Measurements from ENCODE around the gene SLC6A13.

SLC6A13 gene

DNA sequence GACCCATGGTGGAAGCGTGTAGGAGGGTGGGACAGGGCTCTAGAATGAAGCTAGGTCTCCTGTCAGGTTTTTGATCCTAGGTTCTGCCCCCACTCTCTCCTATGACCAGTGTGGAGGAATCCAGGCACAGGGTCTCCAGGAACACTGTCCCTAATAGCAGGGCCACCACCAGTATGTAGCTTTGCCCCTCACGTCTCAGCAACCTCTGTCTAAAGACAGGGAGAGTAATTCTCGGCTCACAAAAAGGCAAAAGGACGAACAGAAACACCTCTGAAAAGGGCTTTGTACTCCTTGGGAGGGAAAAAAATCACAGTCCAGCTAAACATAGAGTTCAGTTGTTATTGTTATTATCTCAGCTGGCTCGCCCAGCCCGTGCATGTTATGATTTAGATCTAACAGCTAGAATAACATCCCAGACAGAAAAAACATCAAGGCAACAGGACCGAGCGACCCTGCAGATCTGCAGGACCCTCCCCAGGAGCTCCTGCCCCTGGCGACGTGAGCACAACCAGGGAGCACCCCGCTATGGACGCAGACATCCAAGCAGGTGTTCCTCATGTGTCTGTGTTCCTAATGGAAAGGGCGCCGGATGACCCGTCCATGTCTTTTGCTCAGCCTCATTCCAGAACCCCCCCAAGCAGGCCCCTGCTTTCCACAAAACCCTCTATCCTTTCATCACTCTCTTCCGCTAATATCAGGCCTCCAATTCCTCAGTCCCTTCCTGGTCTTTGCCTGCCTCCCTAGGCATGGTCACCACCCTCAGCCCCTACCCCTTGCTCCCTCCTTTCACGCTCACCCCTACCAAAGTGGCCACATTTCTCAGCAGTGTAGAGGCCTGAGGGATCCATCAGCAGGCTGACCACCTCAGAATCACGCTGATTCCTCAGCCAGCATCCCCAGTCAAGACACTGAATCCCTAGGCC lies 34.5 kb downstream of the SLC6A13 start:
- no peak for DNase-seq (ENCODE audit: low read depth)
- no peak for TF ChIP-seq POLR2A (IDR thresholded peaks at IDR 0.05; ENCODE audit: extremely low read depth, insufficient read length)
- TF ChIP-seq, protein P1, sequence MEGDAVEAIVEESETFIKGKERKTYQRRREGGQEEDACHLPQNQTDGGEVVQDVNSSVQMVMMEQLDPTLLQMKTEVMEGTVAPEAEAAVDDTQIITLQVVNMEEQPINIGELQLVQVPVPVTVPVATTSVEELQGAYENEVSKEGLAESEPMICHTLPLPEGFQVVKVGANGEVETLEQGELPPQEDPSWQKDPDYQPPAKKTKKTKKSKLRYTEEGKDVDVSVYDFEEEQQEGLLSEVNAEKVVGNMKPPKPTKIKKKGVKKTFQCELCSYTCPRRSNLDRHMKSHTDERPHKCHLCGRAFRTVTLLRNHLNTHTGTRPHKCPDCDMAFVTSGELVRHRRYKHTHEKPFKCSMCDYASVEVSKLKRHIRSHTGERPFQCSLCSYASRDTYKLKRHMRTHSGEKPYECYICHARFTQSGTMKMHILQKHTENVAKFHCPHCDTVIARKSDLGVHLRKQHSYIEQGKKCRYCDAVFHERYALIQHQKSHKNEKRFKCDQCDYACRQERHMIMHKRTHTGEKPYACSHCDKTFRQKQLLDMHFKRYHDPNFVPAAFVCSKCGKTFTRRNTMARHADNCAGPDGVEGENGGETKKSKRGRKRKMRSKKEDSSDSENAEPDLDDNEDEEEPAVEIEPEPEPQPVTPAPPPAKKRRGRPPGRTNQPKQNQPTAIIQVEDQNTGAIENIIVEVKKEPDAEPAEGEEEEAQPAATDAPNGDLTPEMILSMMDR (IDR thresholded peaks at IDR 0.05; ENCODE audit: low read depth, low read length): no peak
- TF ChIP-seq, protein P2, sequence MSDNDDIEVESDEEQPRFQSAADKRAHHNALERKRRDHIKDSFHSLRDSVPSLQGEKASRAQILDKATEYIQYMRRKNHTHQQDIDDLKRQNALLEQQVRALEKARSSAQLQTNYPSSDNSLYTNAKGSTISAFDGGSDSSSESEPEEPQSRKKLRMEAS (IDR thresholded peaks at IDR 0.05; ENCODE audit: low read depth, low read length): no peak
- TF ChIP-seq MYC (IDR thresholded peaks at IDR 0.05; ENCODE audit: low read depth, low read length): no peak
- no peak overlapping the region for H3K4me3 ChIP-seq (ENCODE audit: low read depth, low read length)

DNA sequence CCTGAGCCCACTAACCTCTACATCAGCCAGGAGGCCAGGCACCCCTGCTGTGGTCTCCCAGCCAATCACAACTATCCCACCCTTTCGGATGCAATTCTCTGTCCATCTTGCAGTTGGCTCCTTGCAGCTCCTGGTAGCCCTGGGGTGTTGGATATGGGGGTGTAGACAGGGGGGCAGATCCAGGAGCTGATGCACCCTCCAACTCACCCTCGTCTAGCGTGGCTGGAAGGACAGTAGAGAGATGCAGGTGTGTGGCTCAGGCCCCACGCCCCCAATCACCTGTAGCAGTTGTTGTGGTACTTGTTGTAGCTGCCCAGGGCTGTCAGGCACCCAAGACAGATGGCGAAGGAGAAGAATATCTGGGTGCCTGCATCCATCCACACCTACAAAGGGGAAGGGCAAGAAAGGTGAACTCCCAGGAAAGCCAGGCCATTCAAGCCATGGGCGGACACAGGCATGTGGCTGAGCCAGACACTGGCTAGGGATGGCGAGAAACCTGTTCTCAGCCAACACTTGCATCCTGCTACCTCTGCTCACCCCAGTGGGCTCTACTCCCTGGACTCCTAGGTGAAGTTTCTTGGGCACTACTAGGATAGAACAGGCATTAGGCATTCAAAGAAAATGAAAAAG lies 35.2 kb downstream of the SLC6A13 start:
- no peak overlapping the region for H3K4me3 ChIP-seq (ENCODE audit: low read depth, low read length)
- TF ChIP-seq, protein P1 (IDR thresholded peaks at IDR 0.05; ENCODE audit: low read depth, low read length): no peak
- TF ChIP-seq, protein P2 (IDR thresholded peaks at IDR 0.05; ENCODE audit: low read depth, low read length): no peak
- DNase-seq (ENCODE audit: low read depth): no peak

DNA sequence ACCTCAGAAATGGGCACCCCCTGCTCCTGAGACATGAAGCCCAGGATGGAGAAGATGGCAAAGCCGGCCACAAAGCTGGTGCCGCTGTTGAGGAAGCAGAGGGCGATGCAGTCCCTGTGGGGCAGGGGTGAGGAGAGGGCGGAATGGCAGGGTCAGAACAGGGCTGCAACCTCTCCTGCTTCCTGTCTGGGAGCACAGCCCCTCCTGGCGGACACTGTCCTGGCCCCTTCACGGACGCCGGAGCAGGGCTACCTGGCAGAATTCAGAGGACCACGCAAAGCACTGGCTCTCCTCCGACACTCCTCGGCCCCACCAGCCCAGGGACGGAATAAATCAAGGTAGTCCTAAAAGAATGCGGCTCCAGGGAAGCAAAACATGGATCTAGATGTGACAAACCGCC lies 36.2 kb downstream of the SLC6A13 start:
- DNase-seq (ENCODE audit: low read depth): no peak
- no peak overlapping the region for H3K4me3 ChIP-seq (ENCODE audit: low read depth, low read length)
- no peak for TF ChIP-seq MYC (IDR thresholded peaks at IDR 0.05; ENCODE audit: low read depth, low read length)
- TF ChIP-seq, protein P1 (IDR thresholded peaks at IDR 0.05; ENCODE audit: low read depth, low read length): no peak
- TF ChIP-seq, protein P2 (IDR thresholded peaks at IDR 0.05; ENCODE audit: low read depth, low read length): no peak
- no peak for TF ChIP-seq POLR2A (IDR thresholded peaks at IDR 0.05; ENCODE audit: extremely low read depth, insufficient read length)

DNA sequence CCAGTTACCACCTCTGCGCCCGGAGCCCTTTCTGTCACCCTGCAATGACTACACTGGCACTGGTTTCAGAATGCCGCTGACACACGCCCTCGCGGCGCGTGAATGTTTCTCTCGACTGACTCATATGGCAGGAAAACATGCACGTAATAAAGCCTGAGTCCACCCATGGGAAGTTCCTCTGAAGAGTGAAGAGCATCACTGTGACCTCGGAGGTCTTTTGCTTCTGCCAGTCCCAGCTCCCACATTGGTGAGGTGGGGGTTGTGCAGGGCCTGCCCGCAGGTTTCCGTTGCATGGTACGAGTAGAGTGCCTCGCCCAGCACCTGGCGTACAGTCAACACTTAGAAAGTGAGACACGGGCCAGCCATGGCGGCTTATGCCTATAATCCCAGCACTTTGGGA lies 37.6 kb downstream of the SLC6A13 start:
- H3K4me3 ChIP-seq (ENCODE audit: low read depth, low read length): no peak overlapping the region
- TF ChIP-seq, protein P1 (IDR thresholded peaks at IDR 0.05; ENCODE audit: low read depth, low read length): no peak
- no peak for TF ChIP-seq MYC (IDR thresholded peaks at IDR 0.05; ENCODE audit: low read depth, low read length)

DNA sequence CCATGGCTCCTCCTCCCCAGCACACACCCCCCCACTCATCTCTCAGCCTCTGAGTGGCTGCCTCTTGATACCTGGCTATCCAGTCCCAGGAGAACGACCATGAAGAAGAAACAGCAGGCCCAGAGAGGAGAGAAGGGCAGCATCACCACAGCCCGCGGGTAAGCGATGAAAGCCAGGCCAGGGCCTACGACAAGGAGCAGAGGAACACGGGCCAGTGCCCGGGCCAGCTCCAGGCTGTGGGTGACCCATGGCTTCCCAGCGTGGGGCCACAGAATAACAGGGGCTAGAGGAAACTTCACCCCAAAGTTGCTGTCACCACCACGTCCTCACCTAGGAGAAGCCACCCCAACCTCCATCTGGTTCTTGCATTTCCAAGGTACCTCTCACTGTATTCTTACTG lies 38.3 kb downstream of the SLC6A13 start:
- no peak for DNase-seq (ENCODE audit: low read depth)
- no peak for TF ChIP-seq MYC (IDR thresholded peaks at IDR 0.05; ENCODE audit: low read depth, low read length)
- no peak for TF ChIP-seq POLR2A (IDR thresholded peaks at IDR 0.05; ENCODE audit: extremely low read depth, insufficient read length)
- TF ChIP-seq, protein P1 (IDR thresholded peaks at IDR 0.05; ENCODE audit: low read depth, low read length): no peak

More for the DNA sequence above, 37.6 kb downstream of the SLC6A13 start:
- DNase-seq (ENCODE audit: low read depth): no peak

More for the DNA sequence above, 38.3 kb downstream of the SLC6A13 start:
- H3K4me3 ChIP-seq (ENCODE audit: low read depth, low read length): no peak overlapping the region
